Suppressor macrophage (primary cell): ENCODE data around the gene SUPT5H.
A peak's percentile ranks its signal among the peaks of the same experiment; 100 is the strongest.

Experiments
- DNase-seq, 4 experiments: peaks; one replicate each; pipeline ENCODE4 v3.0.0-alpha.2; 2020 to 2022

Gene SUPT5H

GRCh38 chr19:39409208-39410016 lies 36.0 kb upstream of the SUPT5H start:
- DNase-seq = peak; percentile 89 to 94 (median 92)

GRCh38 chr19:39410017-39410830 lies 35.2 kb upstream of the SUPT5H start:
- DNase-seq = peak in 2 of 4 experiments; percentile 92 to 93

- peak; percentile 55 to 68 (median 62) for DNase-seq
Measured at GRCh38 chr19:39410831-39411080, 34.6 kb upstream of the SUPT5H start.

DNA sequence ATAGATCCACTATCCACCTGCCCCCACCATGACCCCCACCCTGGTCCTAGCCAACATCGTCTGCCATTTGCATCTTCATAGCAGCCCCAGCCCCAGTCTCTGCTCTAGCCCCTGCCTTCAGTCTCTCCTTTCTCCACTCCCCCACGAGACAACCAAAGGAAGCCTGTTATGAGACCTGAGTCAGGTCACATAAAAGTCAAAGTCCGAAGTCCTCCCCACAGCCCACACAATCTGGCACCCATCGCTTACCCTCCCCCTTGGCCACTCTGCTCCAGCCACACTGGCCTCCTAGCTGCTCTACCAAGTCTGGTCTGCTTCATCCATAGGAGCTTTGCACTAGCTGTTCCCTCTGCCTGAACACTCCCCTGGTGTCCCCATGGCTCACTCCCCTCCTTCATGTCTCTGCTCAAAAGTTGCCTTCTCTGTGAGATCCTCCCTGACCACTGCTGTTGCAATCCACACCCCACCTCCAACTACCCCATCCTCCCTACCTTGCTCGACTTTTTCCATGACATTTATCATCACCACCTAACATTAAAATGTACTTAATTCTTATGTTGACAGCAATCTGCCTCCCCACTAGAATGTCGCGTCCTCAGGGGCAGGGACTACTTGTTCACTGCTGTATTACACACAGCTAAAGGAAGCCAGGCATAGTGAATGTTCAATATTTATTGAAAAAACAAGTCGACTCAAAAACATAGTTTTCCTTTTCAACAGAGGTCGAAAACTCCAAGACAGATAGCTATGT lies 34.1 kb upstream of the SUPT5H start:
- peak; percentile 69 to 81 (median 78) for DNase-seq

- peak; percentile 95 to 97 (median 96) for DNase-seq
Measured at GRCh38 chr19:39411832-39412099, 33.6 kb upstream of the SUPT5H start.

DNA sequence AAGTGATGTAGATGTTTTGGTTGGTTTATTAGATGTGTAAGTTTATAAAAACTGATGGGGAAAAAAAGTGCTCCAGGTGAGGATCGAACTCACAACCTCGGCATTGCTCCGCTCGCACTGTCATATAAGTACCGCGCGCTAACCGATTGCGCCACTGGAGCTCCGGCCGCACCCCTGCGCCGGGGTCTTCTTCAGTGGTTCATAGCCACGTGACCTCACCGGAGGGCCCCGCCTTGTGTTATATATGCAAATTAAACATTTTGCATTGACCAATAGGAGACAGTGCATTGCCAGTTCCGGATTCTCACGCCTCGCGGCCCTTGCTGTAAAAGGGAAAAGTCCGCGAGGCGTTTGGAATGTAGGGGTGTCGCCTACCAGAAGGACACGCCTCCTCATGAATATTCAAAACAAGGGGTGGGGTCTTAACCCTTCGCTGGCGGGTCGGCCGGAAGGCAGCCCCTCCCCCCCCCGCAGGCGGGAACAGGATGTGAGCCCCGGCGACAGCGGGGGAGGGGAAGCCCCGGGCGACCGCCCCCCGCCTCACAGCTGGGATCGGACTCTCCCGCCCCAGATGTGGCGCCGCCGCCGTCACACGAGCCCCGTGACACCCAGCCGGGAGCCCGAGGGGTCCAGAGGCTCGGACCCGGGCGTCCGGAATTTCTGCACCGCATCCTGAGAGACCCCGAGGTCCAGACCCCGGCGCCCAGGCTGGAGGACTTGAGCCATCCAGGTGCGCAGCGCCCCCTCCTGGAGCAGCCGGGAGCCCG lies 33.1 kb upstream of the SUPT5H start, which contains the start of gene PLEKHG2:
TSS of gene PLEKHG2 (plus strand) at position 570 of the 767 bp plus-strand sequence. CDS start 1,418 bp downstream, outside the sequence.
- peak; percentile 97 to 100 (median 99) for DNase-seq

- DNase-seq = no peak
Measured at GRCh38 chr19:39412867-39413271, 32.5 kb upstream of the SUPT5H start.

DNA sequence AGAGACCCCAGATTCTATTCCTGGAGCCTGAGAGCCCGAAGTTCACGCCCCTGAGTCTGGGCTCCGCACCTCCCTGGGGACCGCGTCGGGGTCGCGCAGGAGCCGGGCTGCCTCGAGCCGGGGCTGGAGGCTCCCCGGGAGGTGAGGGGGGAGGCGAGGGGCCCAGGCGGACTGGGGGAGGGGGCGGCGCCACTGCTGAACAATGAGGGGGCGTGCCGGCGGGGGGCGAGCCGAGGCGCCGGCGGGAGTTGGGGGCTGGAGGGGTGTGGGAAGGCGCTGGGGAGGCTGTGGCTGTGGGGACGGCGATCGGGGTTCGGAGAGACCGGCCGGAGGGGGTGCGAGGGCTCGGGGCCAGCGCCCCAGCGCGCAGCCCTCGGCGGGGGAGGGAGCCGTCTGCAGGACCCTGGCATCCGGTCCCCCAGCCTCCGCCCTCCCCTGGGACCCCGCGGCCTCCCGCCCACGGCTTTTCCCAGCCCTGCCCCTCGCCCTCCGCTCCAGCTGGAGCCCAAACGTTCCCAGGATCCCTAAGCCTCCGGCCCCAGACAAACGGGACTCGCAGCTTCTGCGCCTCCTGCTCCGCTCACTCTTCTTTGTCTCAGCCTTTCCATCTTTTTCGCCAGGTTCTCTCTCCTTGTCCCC lies 32.0 kb upstream of the SUPT5H start:
- DNase-seq = peak in 3 of 4 experiments; percentile 32 to 35 (median 33)

DNA sequence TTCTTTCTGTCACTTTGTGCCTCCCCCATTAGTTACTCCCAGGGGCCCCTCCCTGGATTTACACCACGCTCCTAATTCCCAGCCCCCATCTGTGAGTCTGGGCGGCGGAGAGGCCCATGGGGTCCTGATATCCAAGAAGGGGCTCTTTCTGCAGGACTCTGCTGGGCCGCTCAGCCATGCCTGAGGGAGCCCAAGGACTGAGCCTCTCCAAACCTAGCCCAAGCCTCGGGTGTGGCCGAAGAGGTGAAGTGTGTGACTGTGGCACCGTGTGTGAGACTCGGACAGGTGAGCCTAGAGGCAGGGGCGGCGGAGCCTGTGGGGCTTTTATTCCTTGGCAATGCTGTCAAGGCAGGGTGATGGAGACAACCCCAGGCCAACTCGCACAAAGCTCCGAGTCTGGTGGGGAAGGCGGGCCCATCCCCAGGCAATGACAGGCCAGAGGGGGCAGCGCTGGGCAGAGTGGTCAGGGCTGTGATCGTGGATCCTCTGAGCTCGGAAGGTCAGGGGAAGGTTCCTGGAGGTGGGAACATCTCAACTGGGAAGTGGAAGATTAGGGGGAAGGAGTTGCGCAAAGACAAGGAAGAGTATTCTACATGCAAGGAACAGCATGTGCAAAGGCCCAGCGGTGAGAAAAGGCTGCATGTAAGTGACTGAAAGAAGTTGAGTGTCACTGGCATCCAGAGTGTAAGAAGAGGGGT lies 31.3 kb upstream of the SUPT5H start:
- DNase-seq = peak; percentile 44 to 67 (median 54)

DNA sequence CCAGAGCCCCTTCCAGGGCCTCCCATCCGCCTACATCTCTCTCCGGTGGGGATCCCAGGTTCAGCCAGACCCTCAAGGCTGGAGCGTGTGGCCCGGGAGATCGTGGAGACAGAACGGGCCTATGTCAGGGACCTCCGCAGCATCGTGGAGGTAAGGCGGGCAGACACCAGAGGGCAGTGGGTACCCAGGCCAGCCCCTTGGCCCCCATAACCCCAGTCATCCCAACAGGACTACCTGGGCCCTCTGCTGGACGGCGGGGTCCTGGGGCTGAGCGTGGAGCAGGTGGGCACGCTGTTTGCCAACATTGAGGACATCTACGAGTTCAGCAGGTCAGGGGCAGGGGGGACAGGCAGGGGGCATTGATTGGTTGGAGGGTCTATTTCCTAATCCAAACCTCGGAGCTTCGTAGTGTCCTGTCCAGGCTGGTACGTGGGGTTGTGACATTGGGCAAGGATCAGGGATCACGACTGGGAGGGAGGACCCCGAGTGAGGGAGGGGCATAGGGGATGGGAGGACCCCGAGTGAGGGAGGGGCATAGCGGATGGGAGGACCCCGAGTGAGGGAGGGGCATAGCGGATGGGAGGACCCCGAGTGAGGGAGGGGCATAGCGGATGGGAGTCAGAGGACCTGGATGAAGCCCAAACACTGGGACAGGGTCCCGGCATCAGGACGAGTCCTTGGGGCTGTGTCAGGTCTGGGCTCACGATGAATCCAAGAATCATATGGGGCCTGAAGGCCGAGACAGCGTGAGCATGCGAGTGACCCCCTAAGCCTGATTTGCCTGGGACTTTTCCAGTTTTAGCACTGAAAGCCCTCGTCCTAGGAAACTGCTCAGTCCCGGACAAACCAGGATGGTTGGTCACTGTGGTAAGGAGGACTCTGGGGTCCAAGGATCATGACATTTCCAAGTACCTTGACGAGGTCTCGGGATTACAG lies 30.0 kb upstream of the SUPT5H start:
- DNase-seq = no peak

- DNase-seq = no peak
Measured at GRCh38 chr19:39416152-39417120, 28.9 kb upstream of the SUPT5H start.

- no peak for DNase-seq
Measured at GRCh38 chr19:39417463-39418181, 27.8 kb upstream of the SUPT5H start.

DNA sequence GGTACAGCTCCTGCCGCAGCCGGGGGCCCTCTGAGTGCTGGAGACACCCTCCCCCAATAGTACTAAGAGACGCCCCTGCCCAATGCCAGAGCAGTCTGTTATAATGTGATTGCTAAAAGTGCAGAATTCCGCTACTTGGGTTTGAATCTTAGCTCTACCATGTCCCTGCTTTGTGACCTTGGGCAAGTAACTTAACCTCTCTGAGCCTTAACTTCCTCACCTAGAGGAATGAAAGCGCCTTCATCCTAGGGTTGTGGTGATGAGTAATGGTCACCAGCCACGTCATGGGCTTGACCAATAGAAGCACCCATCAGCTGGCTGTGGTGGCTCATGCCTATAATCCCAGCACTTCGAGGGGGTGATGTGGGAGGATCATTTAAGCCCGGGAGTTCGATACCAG lies 26.4 kb upstream of the SUPT5H start:
- peak in 1 of 4 experiments; percentile 36 for DNase-seq

GRCh38 chr19:39420769-39421168 lies 24.6 kb upstream of the SUPT5H start:
- DNase-seq = no peak

- DNase-seq = no peak
Measured at GRCh38 chr19:39422020-39422419, 23.4 kb upstream of the SUPT5H start.

DNA sequence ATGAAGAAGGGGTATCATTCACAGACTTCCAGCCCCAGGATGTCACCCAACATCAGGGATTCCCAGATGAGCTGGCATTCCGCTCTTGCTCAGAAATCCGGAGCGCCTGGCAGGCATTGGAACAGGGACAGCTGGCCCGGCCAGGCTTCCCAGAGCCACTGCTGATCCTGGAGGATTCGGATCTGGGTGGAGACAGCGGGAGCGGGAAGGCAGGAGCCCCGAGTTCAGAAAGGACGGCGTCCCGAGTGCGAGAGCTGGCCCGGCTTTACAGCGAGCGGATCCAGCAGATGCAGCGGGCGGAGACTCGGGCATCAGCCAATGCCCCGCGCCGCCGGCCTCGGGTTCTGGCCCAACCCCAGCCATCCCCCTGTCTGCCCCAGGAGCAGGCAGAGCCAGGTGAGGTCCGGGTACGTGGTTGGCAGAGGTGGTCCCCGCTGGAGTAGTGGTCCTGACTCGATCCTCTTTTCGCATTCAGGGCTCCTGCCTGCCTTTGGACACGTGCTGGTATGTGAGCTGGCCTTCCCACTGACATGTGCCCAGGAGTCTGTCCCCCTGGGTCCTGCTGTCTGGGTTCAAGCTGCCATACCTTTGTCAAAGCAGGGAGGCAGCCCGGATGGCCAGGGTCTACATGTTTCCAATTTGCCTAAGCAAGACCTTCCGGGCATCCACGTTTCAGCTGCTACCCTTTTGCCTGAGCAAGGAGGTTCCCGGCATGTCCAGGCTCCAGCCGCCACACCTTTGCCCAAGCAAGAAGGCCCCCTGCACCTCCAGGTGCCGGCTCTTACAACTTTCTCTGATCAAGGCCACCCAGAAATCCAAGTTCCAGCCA lies 21.9 kb upstream of the SUPT5H start:
- DNase-seq = no peak

GRCh38 chr19:39424934-39425333 lies 20.4 kb upstream of the SUPT5H start:
- no peak for DNase-seq
